Mesodermal cell (in vitro differentiated cells): ENCODE data around the gene NOC4L.

Source experiments
- H3K27ac ChIP-seq: 2 replicates; pipeline ENCODE4 v1.7.0; 2013; ENCODE audit warnings: mild to moderate bottlenecking, low read depth, low read length, moderate library complexity; ENCODE audit not compliant: severe bottlenecking
- H3K36me3 ChIP-seq: 2 replicates; pipeline ENCODE4 v1.7.1; 2013; ENCODE audit warnings: mild to moderate bottlenecking, low read length, moderate library complexity; ENCODE audit not compliant: control insufficient read depth, insufficient read depth
- H3K4me1 ChIP-seq: one replicate; pipeline ENCODE4 v1.7.1; 2013; ENCODE audit warnings: mild to moderate bottlenecking, low read length; ENCODE audit not compliant: insufficient read depth, control insufficient read depth, poor library complexity, severe bottlenecking
- H3K4me3 ChIP-seq: 2 replicates; pipeline ENCODE4 v1.7.0; 2013; ENCODE audit warnings: low read length, control low read depth, mild to moderate bottlenecking; ENCODE audit not compliant: insufficient read depth, poor library complexity, severe bottlenecking; ENCODE audit errors: extremely low read depth
- H3K9me3 ChIP-seq: 2 replicates; pipeline ENCODE4 v1.7.1; 2013; ENCODE audit warnings: mild to moderate bottlenecking, low read length, moderate library complexity; ENCODE audit not compliant: control insufficient read depth
- WGBS, 2 experiments: methylation state at CpG; one replicate each; pipeline ENCODE4 v1.1.5; 2013; ENCODE audit warnings: missing lambda C conversion rate in 2 of 2; ENCODE audit not compliant: insufficient coverage in 2 of 2; 5-methylcytosine and 5-hydroxymethylcytosine counted together

The NOC4L gene

GRCh38 chr12:132151766-132152410 lies 7.6 kb downstream of the NOC4L start:
- no peak overlapping the region for H3K4me3 ChIP-seq
- 95% methylated on average over 25 to 31 of the region's 32 CpGs for WGBS, 2 experiments
- H3K27ac ChIP-seq, result no peak overlapping the region
- H3K4me1 ChIP-seq, result no peaks in the 10 kb centered on the region
- peaks cover 22% of the 10 kb centered on the region for H3K36me3 ChIP-seq
- peaks cover under 1% of the 10 kb centered on the region for H3K9me3 ChIP-seq

GRCh38 chr12:132152411-132152821 lies 8.2 kb downstream of the NOC4L start:
- no peak overlapping the region for H3K27ac ChIP-seq
- no peaks in the 10 kb centered on the region for H3K4me1 ChIP-seq
- H3K36me3 ChIP-seq, result peaks cover 26% of the 10 kb centered on the region
- 98% methylated on average over 4 of the region's 9 CpGs; no CpG with 5 or more reads in 1 of the 2 experiments for WGBS, 2 experiments
- peaks cover 5% of the 10 kb centered on the region for H3K9me3 ChIP-seq
- no peak overlapping the region for H3K4me3 ChIP-seq

GRCh38 chr12:132152953-132153352 lies 8.7 kb downstream of the NOC4L start:
- Histone ChIP-seq H3K36me3 (peaks cover 22% of the 10 kb centered on the region), H3K4me1 (no peaks in the 10 kb centered on the region), H3K27ac (no peak overlapping the region), H3K4me3 (no peak overlapping the region), H3K9me3 (peaks cover 8% of the 10 kb centered on the region)
- WGBS, 2 experiments, result 95 to 96% methylated on average over 14 to 15 of the region's 20 CpGs

- H3K4me1 ChIP-seq, result no peaks in the 10 kb centered on the region
- no peak overlapping the region for H3K27ac ChIP-seq
- H3K9me3 ChIP-seq, result peaks cover 8% of the 10 kb centered on the region
- peaks cover 17% of the 10 kb centered on the region for H3K36me3 ChIP-seq
- H3K4me3 ChIP-seq, result no peak overlapping the region
- 50 to 58% methylated on average over 35 to 39 of the region's 41 CpGs for WGBS, 2 experiments
Measured at GRCh38 chr12:132153501-132154340, 9.5 kb downstream of the NOC4L start.

GRCh38 chr12:132154341-132154761 lies 10.1 kb downstream of the NOC4L start:
- no peak overlapping the region for H3K27ac ChIP-seq
- 83 to 90% methylated on average over 15 to 21 of the region's 21 CpGs for WGBS, 2 experiments
- no peak overlapping the region for H3K4me3 ChIP-seq
- H3K4me1 ChIP-seq, result no peaks in the 10 kb centered on the region
- peaks cover 8% of the 10 kb centered on the region for H3K9me3 ChIP-seq
- H3K36me3 ChIP-seq, result peaks cover 17% of the 10 kb centered on the region

- Histone ChIP-seq H3K4me3 (no peak overlapping the region), H3K36me3 (peaks cover 17% of the 10 kb centered on the region), H3K27ac (no peak overlapping the region), H3K9me3 (peaks cover 8% of the 10 kb centered on the region), H3K4me1 (no peaks in the 10 kb centered on the region)
- 94 to 95% methylated on average over 44 of the region's 51 CpGs for WGBS, 2 experiments
Measured at GRCh38 chr12:132154941-132155770, 10.9 kb downstream of the NOC4L start.

- no peak overlapping the region for H3K4me3 ChIP-seq
- H3K36me3 ChIP-seq, result peaks cover 13% of the 10 kb centered on the region
- H3K27ac ChIP-seq, result no peak overlapping the region
- peaks cover 8% of the 10 kb centered on the region for H3K9me3 ChIP-seq
- no peaks in the 10 kb centered on the region for H3K4me1 ChIP-seq
- 86 to 90% methylated on average over 8 of the region's 10 CpGs for WGBS, 2 experiments
Measured at GRCh38 chr12:132155771-132156572, 11.7 kb downstream of the NOC4L start.

- 74 to 85% methylated on average over 4 to 8 of the region's 8 CpGs for WGBS, 2 experiments
- Histone ChIP-seq H3K9me3 (peaks cover 8% of the 10 kb centered on the region), H3K36me3 (peaks cover 13% of the 10 kb centered on the region), H3K27ac (no peak overlapping the region), H3K4me3 (no peak overlapping the region), H3K4me1 (no peaks in the 10 kb centered on the region)
Measured at GRCh38 chr12:132156573-132157325, 12.5 kb downstream of the NOC4L start.

GRCh38 chr12:132157733-132158409 lies 13.6 kb downstream of the NOC4L start:
- Histone ChIP-seq H3K4me3 (no peak overlapping the region), H3K27ac (no peak overlapping the region), H3K9me3 (peaks cover 8% of the 10 kb centered on the region), H3K36me3 (peaks cover 13% of the 10 kb centered on the region), H3K4me1 (no peaks in the 10 kb centered on the region)
- 93 to 96% methylated on average over 5 of the region's 5 CpGs for WGBS, 2 experiments
